ENCODE measurements around the gene LENG1.

Gene LENG1

DNA sequence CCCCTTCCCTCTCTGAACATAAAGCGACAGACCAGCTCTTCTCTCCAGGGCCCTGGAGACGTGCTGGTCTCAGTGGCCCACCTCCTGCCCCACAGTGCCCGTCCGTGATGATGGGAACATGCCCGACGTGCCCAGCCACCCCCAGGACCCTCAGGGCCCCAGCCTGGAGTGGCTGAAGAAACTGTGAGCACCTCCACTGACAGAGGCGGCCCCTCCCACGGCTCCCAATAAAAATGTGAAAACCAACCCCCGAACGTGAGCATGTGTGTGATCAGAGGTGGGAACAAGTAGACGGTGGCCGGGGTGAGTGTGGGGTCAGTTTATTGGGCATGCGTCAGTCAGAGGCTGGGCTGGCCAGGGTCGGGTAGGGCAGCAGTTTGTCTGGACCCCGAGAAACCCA is 52.8 kb downstream of the LENG1 start:
- Histone ChIP-seq H3K4me2 (ENCODE audit: low read depth, low read length, poor library complexity, severe bottlenecking) (no peak overlapping the region), H3K9me2 (replicated peaks; ENCODE audit: low read depth, low read length) (no peaks in the 10 kb centered on the region), H3K36me3 (ENCODE audit: insufficient read depth, low read length) (peaks cover 42% of the 10 kb centered on the region; the same call in 1 of the 2 replicates), H3K9ac (ENCODE audit: low read depth, low read length, poor library complexity, severe bottlenecking) (no peak overlapping the region), H3K27me3 (ENCODE audit: insufficient read depth, low read length, poor library complexity, severe bottlenecking) (no peaks in the 10 kb centered on the region), H3K4me1 (ENCODE audit: insufficient read depth, low read length, poor library complexity, severe bottlenecking) (peaks cover 8% of the 10 kb centered on the region), H3F3A (ENCODE audit: low read depth) (no peaks in the 10 kb centered on the region), H3K79me2 (ENCODE audit: insufficient read depth, low read length) (peaks cover 34% of the 10 kb centered on the region), H4K20me1 (ENCODE audit: insufficient read depth, low read length, poor library complexity, severe bottlenecking) (peaks cover 4% of the 10 kb centered on the region), H2AFZ (ENCODE audit: low read length) (no peak overlapping the region), H3K4me3 (ENCODE audit: low read length, poor library complexity, severe bottlenecking) (no peak overlapping the region), H3K9me3 (ENCODE audit: insufficient read depth, low read depth, low read length) (no peaks in the 10 kb centered on the region)
- TF ChIP-seq CTCF (conservative IDR thresholded peaks at IDR 0.05; ENCODE audit: low read length), result no peak
- no peak for TF ChIP-seq EZH2phosphoT487 (IDR thresholded peaks at IDR 0.05; ENCODE audit: borderline replicate concordance)

GRCh38 chr19:54105796-54106195 is 53.7 kb downstream of the LENG1 start:
- no peaks in the 10 kb centered on the region for H3K9me3 ChIP-seq (ENCODE audit: insufficient read depth, low read depth, low read length)
- H2AFZ ChIP-seq (ENCODE audit: low read length), result no peak overlapping the region
- H4K20me1 ChIP-seq (ENCODE audit: insufficient read depth, low read length, poor library complexity, severe bottlenecking), result peaks cover 4% of the 10 kb centered on the region
- H3K36me3 ChIP-seq (ENCODE audit: insufficient read depth, low read length), result peaks cover 40% of the 10 kb centered on the region; the same call in 1 of the 2 replicates
- H3K9me2 ChIP-seq (replicated peaks; ENCODE audit: low read depth, low read length), result no peaks in the 10 kb centered on the region
- H3K4me1 ChIP-seq (ENCODE audit: insufficient read depth, low read length, poor library complexity, severe bottlenecking), result peaks cover 8% of the 10 kb centered on the region
- no peak overlapping the region for H3K9ac ChIP-seq (ENCODE audit: low read depth, low read length, poor library complexity, severe bottlenecking)
- no peak overlapping the region for H3K4me2 ChIP-seq (ENCODE audit: low read depth, low read length, poor library complexity, severe bottlenecking)
- H3K27me3 ChIP-seq (ENCODE audit: insufficient read depth, low read length, poor library complexity, severe bottlenecking), result no peaks in the 10 kb centered on the region
- peaks cover 34% of the 10 kb centered on the region for H3K79me2 ChIP-seq (ENCODE audit: insufficient read depth, low read length)
- TF ChIP-seq CTCF (conservative IDR thresholded peaks at IDR 0.05; ENCODE audit: low read length) (no peak), EZH2phosphoT487 (IDR thresholded peaks at IDR 0.05; ENCODE audit: borderline replicate concordance) (no peak)
- no peaks in the 10 kb centered on the region for H3F3A ChIP-seq (ENCODE audit: low read depth)
- H3K4me3 ChIP-seq (ENCODE audit: low read length, poor library complexity, severe bottlenecking), result no peak overlapping the region
